ENCODE results near the gene PEAK1. TPM values are rescaled to one million over a fixed set of nuclear protein-coding genes. Genes with fewer than 3 reads are reported as not detected.

Gene PEAK1, protein sequence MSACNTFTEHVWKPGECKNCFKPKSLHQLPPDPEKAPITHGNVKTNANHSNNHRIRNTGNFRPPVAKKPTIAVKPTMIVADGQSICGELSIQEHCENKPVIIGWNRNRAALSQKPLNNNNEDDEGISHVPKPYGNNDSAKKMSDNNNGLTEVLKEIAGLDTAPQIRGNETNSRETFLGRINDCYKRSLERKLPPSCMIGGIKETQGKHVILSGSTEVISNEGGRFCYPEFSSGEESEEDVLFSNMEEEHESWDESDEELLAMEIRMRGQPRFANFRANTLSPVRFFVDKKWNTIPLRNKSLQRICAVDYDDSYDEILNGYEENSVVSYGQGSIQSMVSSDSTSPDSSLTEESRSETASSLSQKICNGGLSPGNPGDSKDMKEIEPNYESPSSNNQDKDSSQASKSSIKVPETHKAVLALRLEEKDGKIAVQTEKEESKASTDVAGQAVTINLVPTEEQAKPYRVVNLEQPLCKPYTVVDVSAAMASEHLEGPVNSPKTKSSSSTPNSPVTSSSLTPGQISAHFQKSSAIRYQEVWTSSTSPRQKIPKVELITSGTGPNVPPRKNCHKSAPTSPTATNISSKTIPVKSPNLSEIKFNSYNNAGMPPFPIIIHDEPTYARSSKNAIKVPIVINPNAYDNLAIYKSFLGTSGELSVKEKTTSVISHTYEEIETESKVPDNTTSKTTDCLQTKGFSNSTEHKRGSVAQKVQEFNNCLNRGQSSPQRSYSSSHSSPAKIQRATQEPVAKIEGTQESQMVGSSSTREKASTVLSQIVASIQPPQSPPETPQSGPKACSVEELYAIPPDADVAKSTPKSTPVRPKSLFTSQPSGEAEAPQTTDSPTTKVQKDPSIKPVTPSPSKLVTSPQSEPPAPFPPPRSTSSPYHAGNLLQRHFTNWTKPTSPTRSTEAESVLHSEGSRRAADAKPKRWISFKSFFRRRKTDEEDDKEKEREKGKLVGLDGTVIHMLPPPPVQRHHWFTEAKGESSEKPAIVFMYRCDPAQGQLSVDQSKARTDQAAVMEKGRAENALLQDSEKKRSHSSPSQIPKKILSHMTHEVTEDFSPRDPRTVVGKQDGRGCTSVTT (N-terminal part only)
- 60.0 TPM for total RNA-seq

- H3K4me3 ChIP-seq (ENCODE audit: low read length in 3 of 3): peak within 1 kb of the TSS; percentile 93 to 96 (median 95)
- H3K4me1 ChIP-seq (ENCODE audit: control insufficient read depth in 3 of 3, insufficient read depth in 3 of 3, low read length in 3 of 3): peaks cover 7 to 31% (median 23%) of the 10 kb centered on the region in 3 donors
- H3K27me3 ChIP-seq (ENCODE audit: control insufficient read depth in 3 of 3, insufficient read depth in 3 of 3, low read length in 3 of 3): no peaks in the 10 kb centered on the region
- peak within 1 kb of the TSS; percentile 94 to 96 (median 95) for H3K9ac ChIP-seq (ENCODE audit: low read depth in 1 of 3, low read length in 3 of 3)
- H3K9me3 ChIP-seq (ENCODE audit: control insufficient read depth in 3 of 3, low read length in 3 of 3): no peaks in the 10 kb centered on the region
- H3K27ac ChIP-seq (ENCODE audit: low read depth, low read length): peak within 1 kb of the TSS; percentile 98
- no peaks in the 10 kb centered on the region for H3K36me3 ChIP-seq (ENCODE audit: control insufficient read depth in 3 of 3, insufficient read depth in 3 of 3, low read length in 3 of 3)
These were observed at the start of gene PEAK1 for GRCh38 chr15:77419836-77420609. PEAK1 (minus strand) TSS chr15:77420104; CDS start chr15:77181926, 238,178 bp downstream.

DNA sequence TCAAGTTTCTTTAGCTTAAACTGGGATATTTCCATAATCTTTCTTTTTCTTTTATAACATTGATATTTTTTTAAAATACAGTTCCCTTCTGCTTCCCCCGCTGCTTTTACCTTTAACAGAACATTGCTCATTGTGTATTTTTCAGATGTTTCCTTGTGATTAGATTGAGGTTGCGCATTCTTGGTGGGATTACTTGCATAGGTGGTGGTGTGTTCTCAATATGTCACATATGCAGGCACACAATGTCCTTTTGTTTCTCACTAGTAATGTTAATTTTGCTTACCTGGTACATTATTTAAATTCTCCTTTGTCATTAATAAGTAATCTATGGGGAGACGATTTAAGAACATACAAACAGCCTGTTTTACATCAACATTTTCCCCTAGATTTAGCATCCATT is 49.0 kb upstream of the PEAK1 start:
- no peak overlapping the region for H3K4me3 ChIP-seq (ENCODE audit: low read length in 3 of 3)
- H3K27me3 ChIP-seq (ENCODE audit: control insufficient read depth in 3 of 3, insufficient read depth in 3 of 3, low read length in 3 of 3): no peaks in the 10 kb centered on the region
- peaks cover 9 to 44% (median 35%) of the 10 kb centered on the region in 3 donors for H3K36me3 ChIP-seq (ENCODE audit: control insufficient read depth in 3 of 3, insufficient read depth in 3 of 3, low read length in 3 of 3)
- H3K4me1 ChIP-seq (ENCODE audit: control insufficient read depth in 3 of 3, insufficient read depth in 3 of 3, low read length in 3 of 3): peaks cover 0 to 2% (median 0%) of the 10 kb centered on the region in 3 donors
- no peaks in the 10 kb centered on the region for H3K9me3 ChIP-seq (ENCODE audit: control insufficient read depth in 3 of 3, low read length in 3 of 3)
- no peak overlapping the region for H3K27ac ChIP-seq (ENCODE audit: low read depth, low read length)
- no peak overlapping the region for H3K9ac ChIP-seq (ENCODE audit: low read depth in 1 of 3, low read length in 3 of 3)

GRCh38 chr15:77466521-77466920 is 46.6 kb upstream of the PEAK1 start:
- H3K4me1 ChIP-seq (ENCODE audit: control insufficient read depth in 3 of 3, insufficient read depth in 3 of 3, low read length in 3 of 3): no peaks in the 10 kb centered on the region
- H3K4me3 ChIP-seq (ENCODE audit: low read length in 3 of 3): no peak overlapping the region
- H3K9ac ChIP-seq (ENCODE audit: low read depth in 1 of 3, low read length in 3 of 3): no peak overlapping the region
- no peaks in the 10 kb centered on the region for H3K9me3 ChIP-seq (ENCODE audit: control insufficient read depth in 3 of 3, low read length in 3 of 3)
- H3K36me3 ChIP-seq (ENCODE audit: control insufficient read depth in 3 of 3, insufficient read depth in 3 of 3, low read length in 3 of 3): peaks cover 5 to 33% (median 32%) of the 10 kb centered on the region in 3 donors
- H3K27ac ChIP-seq (ENCODE audit: low read depth, low read length): no peak overlapping the region
- no peaks in the 10 kb centered on the region for H3K27me3 ChIP-seq (ENCODE audit: control insufficient read depth in 3 of 3, insufficient read depth in 3 of 3, low read length in 3 of 3)

DNA sequence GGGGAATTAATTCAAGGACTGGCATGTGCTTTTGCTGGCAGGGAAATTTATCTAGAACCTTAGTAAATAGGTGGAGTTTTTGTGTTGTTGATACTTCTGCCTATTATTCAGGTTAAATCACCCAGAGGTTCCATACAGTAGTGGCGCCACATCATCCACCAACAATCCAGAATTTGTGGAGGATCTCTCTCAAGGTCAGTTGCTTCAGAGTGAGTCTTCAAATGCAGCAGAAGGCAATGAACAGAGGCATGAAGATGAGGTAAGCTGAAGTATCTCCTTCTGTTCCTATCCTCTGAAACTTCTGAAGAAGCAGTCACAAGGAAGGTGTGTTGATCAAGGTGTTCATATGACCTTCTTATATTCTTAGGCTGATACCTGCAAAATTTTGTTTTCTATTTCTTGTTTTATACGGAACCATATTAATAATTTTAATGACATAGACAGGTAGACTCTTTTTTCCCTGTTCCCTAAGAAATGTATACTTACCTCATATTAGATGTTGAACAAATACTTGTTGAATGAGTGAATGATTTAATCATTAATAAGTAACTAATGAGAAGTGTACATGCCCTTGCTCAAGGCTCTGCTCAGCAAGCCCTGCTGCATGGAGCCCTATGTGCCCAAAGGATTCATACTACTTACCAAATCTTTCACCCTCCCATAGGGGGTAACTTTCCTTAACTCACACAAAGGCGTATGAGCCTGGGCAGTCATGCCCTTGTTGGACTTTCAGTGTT is 44.4 kb upstream of the PEAK1 start:
- peaks cover 5 to 24% (median 22%) of the 10 kb centered on the region in 3 donors for H3K36me3 ChIP-seq (ENCODE audit: control insufficient read depth in 3 of 3, insufficient read depth in 3 of 3, low read length in 3 of 3)
- H3K9me3 ChIP-seq (ENCODE audit: control insufficient read depth in 3 of 3, low read length in 3 of 3): no peaks in the 10 kb centered on the region
- H3K9ac ChIP-seq (ENCODE audit: low read depth in 1 of 3, low read length in 3 of 3): no peak overlapping the region
- no peak overlapping the region for H3K27ac ChIP-seq (ENCODE audit: low read depth, low read length)
- H3K4me1 ChIP-seq (ENCODE audit: control insufficient read depth in 3 of 3, insufficient read depth in 3 of 3, low read length in 3 of 3): no peaks in the 10 kb centered on the region
- no peaks in the 10 kb centered on the region for H3K27me3 ChIP-seq (ENCODE audit: control insufficient read depth in 3 of 3, insufficient read depth in 3 of 3, low read length in 3 of 3)
- H3K4me3 ChIP-seq (ENCODE audit: low read length in 3 of 3): no peak overlapping the region

- no peak overlapping the region for H3K9ac ChIP-seq (ENCODE audit: low read depth in 1 of 3, low read length in 3 of 3)
These were observed 41.6 kb upstream of the PEAK1 start for GRCh38 chr15:77461486-77461885.

GRCh38 chr15:77459031-77459430 is 39.1 kb upstream of the PEAK1 start:
- no peak overlapping the region for H3K9ac ChIP-seq (ENCODE audit: low read depth in 1 of 3, low read length in 3 of 3)
- H3K27ac ChIP-seq (ENCODE audit: low read depth, low read length): no peak overlapping the region
- no peak overlapping the region for H3K4me3 ChIP-seq (ENCODE audit: low read length in 3 of 3)
- peaks cover 0 to 9% (median 5%) of the 10 kb centered on the region in 3 donors for H3K36me3 ChIP-seq (ENCODE audit: control insufficient read depth in 3 of 3, insufficient read depth in 3 of 3, low read length in 3 of 3)
- H3K4me1 ChIP-seq (ENCODE audit: control insufficient read depth in 3 of 3, insufficient read depth in 3 of 3, low read length in 3 of 3): peaks cover 9 to 16% (median 14%) of the 10 kb centered on the region in 3 donors
- H3K27me3 ChIP-seq (ENCODE audit: control insufficient read depth in 3 of 3, insufficient read depth in 3 of 3, low read length in 3 of 3): no peaks in the 10 kb centered on the region
- H3K9me3 ChIP-seq (ENCODE audit: control insufficient read depth in 3 of 3, low read length in 3 of 3): no peaks in the 10 kb centered on the region

More at GRCh38 chr15:77461486-77461885, 41.6 kb upstream of the PEAK1 start:
- Histone ChIP-seq H3K9me3 (ENCODE audit: control insufficient read depth in 3 of 3, low read length in 3 of 3) (no peaks in the 10 kb centered on the region), H3K4me3 (ENCODE audit: low read length in 3 of 3) (no peak overlapping the region), H3K27ac (ENCODE audit: low read depth, low read length) (no peak overlapping the region), H3K4me1 (ENCODE audit: control insufficient read depth in 3 of 3, insufficient read depth in 3 of 3, low read length in 3 of 3) (peaks cover 7 to 8% (median 7%) of the 10 kb centered on the region in 3 donors), H3K36me3 (ENCODE audit: control insufficient read depth in 3 of 3, insufficient read depth in 3 of 3, low read length in 3 of 3) (peaks cover 5 to 16% (median 7%) of the 10 kb centered on the region in 3 donors), H3K27me3 (ENCODE audit: control insufficient read depth in 3 of 3, insufficient read depth in 3 of 3, low read length in 3 of 3) (no peaks in the 10 kb centered on the region)

- Histone ChIP-seq H3K4me1 (ENCODE audit: control insufficient read depth in 3 of 3, insufficient read depth in 3 of 3, low read length in 3 of 3) (peaks cover 9 to 18% (median 16%) of the 10 kb centered on the region in 3 donors), H3K4me3 (ENCODE audit: low read length in 3 of 3) (no peak overlapping the region), H3K9ac (ENCODE audit: low read depth in 1 of 3, low read length in 3 of 3) (no peak overlapping the region)
These were observed 38.0 kb upstream of the PEAK1 start for GRCh38 chr15:77457905-77458265.

DNA sequence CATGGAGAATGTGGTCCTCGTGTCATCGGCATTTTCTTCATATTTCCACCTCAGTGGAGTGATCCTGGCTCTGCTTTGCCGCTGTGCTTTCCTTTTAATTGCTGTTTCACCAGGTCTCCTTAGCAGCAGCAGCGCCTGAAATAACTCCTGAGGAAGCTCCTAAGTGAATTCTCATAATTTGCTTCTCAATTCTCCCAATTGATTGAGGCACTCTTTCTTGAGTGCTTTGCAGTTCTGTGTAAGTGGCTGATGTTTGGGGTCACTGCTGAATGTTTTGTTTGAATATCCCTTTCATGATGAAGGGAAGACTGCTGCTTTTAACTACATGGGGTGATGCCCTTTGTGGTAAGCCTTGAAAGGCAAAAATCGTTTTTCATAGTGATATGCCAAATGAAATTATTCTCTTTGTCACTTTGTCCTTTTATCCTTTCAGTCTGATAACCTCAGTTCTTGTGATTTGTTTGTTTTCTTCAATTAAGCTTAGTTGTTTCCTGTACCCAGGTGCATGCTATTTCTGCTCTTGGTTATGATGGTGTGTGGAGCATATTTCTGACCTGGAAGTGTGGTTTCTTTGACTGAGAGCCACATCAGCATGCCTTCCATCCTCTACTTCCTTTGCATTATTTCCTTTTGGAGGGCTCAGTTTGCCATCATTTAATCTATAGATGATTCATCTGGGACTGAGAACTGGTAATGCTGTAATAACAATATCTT is 37.4 kb upstream of the PEAK1 start:
- Histone ChIP-seq H3K9ac (ENCODE audit: low read depth in 1 of 3, low read length in 3 of 3) (no peak overlapping the region), H3K36me3 (ENCODE audit: control insufficient read depth in 3 of 3, insufficient read depth in 3 of 3, low read length in 3 of 3) (peaks cover 0 to 6% (median 5%) of the 10 kb centered on the region in 3 donors), H3K27me3 (ENCODE audit: control insufficient read depth in 3 of 3, insufficient read depth in 3 of 3, low read length in 3 of 3) (no peaks in the 10 kb centered on the region), H3K4me3 (ENCODE audit: low read length in 3 of 3) (no peak overlapping the region), H3K4me1 (ENCODE audit: control insufficient read depth in 3 of 3, insufficient read depth in 3 of 3, low read length in 3 of 3) (peaks cover 9 to 18% (median 16%) of the 10 kb centered on the region in 3 donors), H3K9me3 (ENCODE audit: control insufficient read depth in 3 of 3, low read length in 3 of 3) (no peaks in the 10 kb centered on the region), H3K27ac (ENCODE audit: low read depth, low read length) (no peak overlapping the region)

More at GRCh38 chr15:77457905-77458265, 38.0 kb upstream of the PEAK1 start:
- Histone ChIP-seq H3K36me3 (ENCODE audit: control insufficient read depth in 3 of 3, insufficient read depth in 3 of 3, low read length in 3 of 3) (peaks cover 0 to 6% (median 5%) of the 10 kb centered on the region in 3 donors), H3K27ac (ENCODE audit: low read depth, low read length) (no peak overlapping the region), H3K9me3 (ENCODE audit: control insufficient read depth in 3 of 3, low read length in 3 of 3) (no peaks in the 10 kb centered on the region), H3K27me3 (ENCODE audit: control insufficient read depth in 3 of 3, insufficient read depth in 3 of 3, low read length in 3 of 3) (no peaks in the 10 kb centered on the region)

All from skeletal muscle tissue (tissue), 4 donors.